Hepatocyte (in vitro differentiated cells): ENCODE data around the gene CYP2C9. TPM values are rescaled to one million over a fixed set of nuclear protein-coding genes. Genes with fewer than 3 reads are reported as not detected.
"Not testable (repeated sequence)": the region's sequence is repeated elsewhere in the genome, so short reads cannot be mapped to it uniquely, and the experiment has no call there.

ENCODE experiments used
- DNase-seq: peaks from one replicate; pipeline ENCODE4 v3.0.0-alpha.2; 2016; ENCODE audit warnings: low spot score
- H2AFZ ChIP-seq: fragments of 200-600 bp; sonication (generic); 2 replicates; pipeline ENCODE4 v1.6.0; 2016; ENCODE audit warnings: antibody characterized with exemption, mild to moderate bottlenecking
- H3K27ac ChIP-seq: fragments of 200-600 bp; sonication (generic); 2 replicates; pipeline ENCODE4 v1.5.1; 2016; ENCODE audit warnings: mild to moderate bottlenecking
- H3K27me3 ChIP-seq: fragments of 200-600 bp; sonication (generic); 2 replicates; pipeline ENCODE4 v1.6.1; 2016
- H3K36me3 ChIP-seq: fragments of 200-600 bp; sonication (generic); replicated peaks from 2 replicates; pipeline ENCODE4 v1.5.1; 2016; ENCODE audit warnings: low read depth; ENCODE audit not compliant: insufficient read depth
- H3K4me1 ChIP-seq: fragments of 200-600 bp; sonication (generic); 2 replicates; pipeline ENCODE4 v1.5.1; 2016; ENCODE audit warnings: mild to moderate bottlenecking, moderate library complexity; ENCODE audit not compliant: insufficient read depth
- H3K4me2 ChIP-seq: fragments of 200-600 bp; sonication (generic); 2 replicates; pipeline ENCODE4 v1.6.0; 2016
- H3K4me3 ChIP-seq: fragments of 200-600 bp; sonication (generic); 2 replicates; pipeline ENCODE4 v1.5.1; 2016; ENCODE audit warnings: mild to moderate bottlenecking
- H3K79me2 ChIP-seq: fragments of 200-600 bp; sonication (generic); 2 replicates; pipeline ENCODE4 v1.6.0; 2017; ENCODE audit warnings: mild to moderate bottlenecking
- H3K9me2 ChIP-seq: fragments of 200-600 bp; sonication (generic); replicated peaks from 2 replicates; pipeline ENCODE4 v1.6.0; 2017; ENCODE audit warnings: mild to moderate bottlenecking; ENCODE audit not compliant: insufficient read depth
- H3K9me3 ChIP-seq: fragments of 200-600 bp; sonication (generic); 2 replicates; pipeline ENCODE4 v1.5.1; 2016; ENCODE audit warnings: low read depth, mild to moderate bottlenecking
- H4K20me1 ChIP-seq: fragments of 200-600 bp; sonication (generic); 2 replicates; pipeline ENCODE4 v1.6.0; 2016; ENCODE audit warnings: mild to moderate bottlenecking; ENCODE audit not compliant: insufficient read depth, poor library complexity, severe bottlenecking
- CTCF ChIP-seq: fragments of 200-600 bp; sonication (generic); IDR thresholded peaks from 2 replicates; pipeline ENCODE4 v1.5.1; 2016; ENCODE audit warnings: antibody characterized with exemption, mild to moderate bottlenecking; ENCODE audit not compliant: poor library complexity
- EZH2 ChIP-seq: fragments of 200-600 bp; sonication (generic); IDR thresholded peaks from 2 replicates; pipeline ENCODE4 v1.6.1; 2016; ENCODE audit warnings: antibody characterized with exemption, mild to moderate bottlenecking, borderline replicate concordance
- EZH2phosphoT487 ChIP-seq: fragments of 200-600 bp; sonication (generic); IDR thresholded peaks from one replicate; pipeline ENCODE4 v1.6.1; 2018; ENCODE audit warnings: antibody characterized with exemption, mild to moderate bottlenecking, low read depth, moderate library complexity; ENCODE audit not compliant: unreplicated experiment, severe bottlenecking
- WGBS: methylation state at CpG from one replicate; pipeline ENCODE4 v1.1.6; 2016; ENCODE audit warnings: low lambda C conversion rate; ENCODE audit errors: missing lambda C conversion rate; 5-methylcytosine and 5-hydroxymethylcytosine counted together
- polyA plus RNA-seq: library from polyadenylated mRNA; unstranded; fragments of >200 nt; fragmentation: Nextera tagmentation; extraction: Ambion mirVana; gene quantifications from 2 replicates; pipeline ENCODE4 v1.2.1, GENCODE V29; 2016
- total RNA-seq: library from RNA; depleted of rRNA; stranded (reverse); fragments of >200 nt; gene quantifications from 2 replicates; pipeline ENCODE4 v1.2.3, GENCODE V29; 2014

Gene CYP2C9
- total and polyA plus RNA-seq, 2 experiments from 2014 or later: 32.1 to 61.1 TPM

- Histone ChIP-seq H3K36me3 (no peaks in the 10 kb centered on the region), H3K9me2 (no peaks in the 10 kb centered on the region), H2AFZ (no peak overlapping the region), H3K27ac (no peak overlapping the region), H3K4me1 (no peaks in the 10 kb centered on the region), H4K20me1 (no peaks in the 10 kb centered on the region), H3K4me2 (no peak overlapping the region), H3K27me3 (no peaks in the 10 kb centered on the region), H3K4me3 (no peak overlapping the region), H3K9me3 (no peaks in the 10 kb centered on the region), H3K79me2 (no peaks in the 10 kb centered on the region)
- TF ChIP-seq EZH2 (no peak), CTCF (no peak), EZH2phosphoT487 (no peak)
- DNase-seq: no peak
- WGBS: 79% methylated on average over 2 of the region's 2 CpGs
Observed at GRCh38 chr10:94936721-94937120, 1.7 kb upstream of the CYP2C9 start.

- H3K4me3 ChIP-seq, H3K4me1 ChIP-seq, H3K9me2 ChIP-seq, H3K9me3 ChIP-seq, H2AFZ ChIP-seq, H3K79me2 ChIP-seq, H3K36me3 ChIP-seq, H3K4me2 ChIP-seq, H3K27ac ChIP-seq, H4K20me1 ChIP-seq, H3K27me3 ChIP-seq, DNase-seq: not testable (repeated sequence)
- WGBS: 87% methylated on average over 5 of the region's 5 CpGs
Observed at GRCh38 chr10:94943432-94944103, 5.1 kb downstream of the CYP2C9 start.

GRCh38 chr10:94946181-94946580, 7.7 kb downstream of the CYP2C9 start:
- H3K9me2 ChIP-seq, H3K4me2 ChIP-seq, H3K79me2 ChIP-seq, H3K36me3 ChIP-seq, H3K9me3 ChIP-seq, DNase-seq, H3K27ac ChIP-seq, H3K4me3 ChIP-seq, H2AFZ ChIP-seq, H3K4me1 ChIP-seq, H4K20me1 ChIP-seq, H3K27me3 ChIP-seq: not testable (repeated sequence)
- WGBS: 91% methylated on average over 4 of the region's 4 CpGs

GRCh38 chr10:94963901-94964300, 25.4 kb downstream of the CYP2C9 start:
- no peaks in the 10 kb centered on the region for H3K36me3 ChIP-seq
- H3K9me3 ChIP-seq: no peaks in the 10 kb centered on the region
- no peaks in the 10 kb centered on the region for H3K79me2 ChIP-seq
- H2AFZ ChIP-seq: no peak overlapping the region
- no peaks in the 10 kb centered on the region for H4K20me1 ChIP-seq
- no peak overlapping the region for H3K4me3 ChIP-seq
- H3K4me1 ChIP-seq: no peaks in the 10 kb centered on the region
- H3K4me2 ChIP-seq: no peak overlapping the region
- H3K9me2 ChIP-seq: no peaks in the 10 kb centered on the region
- 0% methylated on average over 1 of the region's 1 CpG for WGBS
- DNase-seq: peak; percentile 76
- TF ChIP-seq CTCF (peak; percentile 73), EZH2 (no peak), EZH2phosphoT487 (no peak)
- no peak overlapping the region for H3K27ac ChIP-seq
- no peaks in the 10 kb centered on the region for H3K27me3 ChIP-seq
